WERI-Rb-1 (cell line): ENCODE data around the gene RAB43.
"Not testable (repeated sequence)": the region's sequence is repeated elsewhere in the genome, so short reads cannot be mapped to it uniquely, and the experiment has no call there.

Experiments used
- DNase-seq: peaks from one replicate; pipeline ENCODE4 v3.0.0-alpha.2; 2020
- H3K27ac ChIP-seq: fragments of 250-450 bp; sonication (Bioruptor Pico); 2 replicates; pipeline ENCODE4 v1.5.1; 2020; ENCODE audit warnings: mild to moderate bottlenecking, moderate library complexity
- H3K27me3 ChIP-seq: fragments of 250-450 bp; sonication (Bioruptor Pico); 2 replicates; pipeline ENCODE4 v1.5.1; 2021; ENCODE audit warnings: mild to moderate bottlenecking, low read depth, moderate library complexity; ENCODE audit not compliant: insufficient read depth, severe bottlenecking
- H3K36me3 ChIP-seq: fragments of 250-450 bp; sonication (Bioruptor Pico); 2 replicates; pipeline ENCODE4 v1.5.1; 2020; ENCODE audit warnings: mild to moderate bottlenecking, moderate library complexity
- H3K4me3 ChIP-seq: 2 replicates; pipeline ENCODE4 v1.5.1; 2011; ENCODE audit warnings: low read depth, mild to moderate bottlenecking, control low read depth, low read length
- H3K9me3 ChIP-seq: fragments of 250-450 bp; sonication (Bioruptor Pico); 2 replicates; pipeline ENCODE4 v1.5.1; 2021; ENCODE audit warnings: mild to moderate bottlenecking, moderate library complexity; ENCODE audit not compliant: severe bottlenecking
- CTCF ChIP-seq: IDR thresholded peaks from 2 replicates; pipeline ENCODE4 v1.5.1; 2011; ENCODE audit warnings: low read depth, mild to moderate bottlenecking, control low read depth, inconsistent platforms, low read length

The RAB43 gene

GRCh38 chr3:129160891-129161859 lies 39.6 kb upstream of the RAB43 start, which contains the start of gene ISY1:
ISY1 (minus strand) TSS chr3:129161063; CDS start chr3:129160975, 88 bp downstream.
- Histone ChIP-seq H3K4me3 (peak within 1 kb of the TSS; percentile 95), H3K27ac (peak within 1 kb of the TSS; percentile 99)
- DNase-seq = peak; percentile 90

GRCh38 chr3:129144786-129145185 lies 23.2 kb upstream of the RAB43 start:
- no peaks in the 10 kb centered on the region for H3K9me3 ChIP-seq
- no peak overlapping the region for H3K27ac ChIP-seq
- no peak for TF ChIP-seq CTCF
- H3K27me3 ChIP-seq = no peaks in the 10 kb centered on the region
- peaks cover 39% of the 10 kb centered on the region for H3K36me3 ChIP-seq
- H3K4me3 ChIP-seq = no peak overlapping the region
- DNase-seq = no peak

More at GRCh38 chr3:129160891-129161859, 39.6 kb upstream of the RAB43 start, which contains the start of gene ISY1:
- Histone ChIP-seq H3K27me3 (no peaks in the 10 kb centered on the region), H3K9me3 (no peaks in the 10 kb centered on the region), H3K36me3 (peaks cover 31% of the 10 kb centered on the region)
- peak; percentile 78 for TF ChIP-seq CTCF

GRCh38 chr3:129141011-129141410 lies 19.4 kb upstream of the RAB43 start:
- not testable (repeated sequence) for H3K9me3 ChIP-seq, H3K27me3 ChIP-seq, DNase-seq, H3K27ac ChIP-seq, H3K4me3 ChIP-seq
- H3K36me3 ChIP-seq = peaks cover 39% of the 10 kb centered on the region

GRCh38 chr3:129139911-129140310 lies 18.3 kb upstream of the RAB43 start:
- peaks cover 37% of the 10 kb centered on the region for H3K36me3 ChIP-seq
- no peak overlapping the region for H3K27ac ChIP-seq
- no peaks in the 10 kb centered on the region for H3K27me3 ChIP-seq
- H3K9me3 ChIP-seq = no peaks in the 10 kb centered on the region
- no peak overlapping the region for H3K4me3 ChIP-seq
- no peak for DNase-seq
- no peak for TF ChIP-seq CTCF

GRCh38 chr3:129136275-129136674 lies 14.7 kb upstream of the RAB43 start:
- H3K27ac ChIP-seq, DNase-seq, H3K4me3 ChIP-seq, H3K9me3 ChIP-seq, H3K27me3 ChIP-seq: not testable (repeated sequence)
- peaks cover 65% of the 10 kb centered on the region for H3K36me3 ChIP-seq

GRCh38 chr3:129132097-129132866 lies 10.7 kb upstream of the RAB43 start:
- H3K9me3 ChIP-seq = no peaks in the 10 kb centered on the region
- peak; percentile 6; the same call in 1 of the 2 replicates for TF ChIP-seq CTCF
- no peak overlapping the region for H3K27ac ChIP-seq
- no peak overlapping the region for H3K4me3 ChIP-seq
- peak; percentile 26 for DNase-seq
- H3K27me3 ChIP-seq = no peaks in the 10 kb centered on the region
- H3K36me3 ChIP-seq = peaks cover 65% of the 10 kb centered on the region
